HEK293 (cell line): ENCODE measurements around the gene STARD10.

Source experiments
- BCL6B ChIP-seq: fragments of 450-650 bp; formaldehyde crosslinking; IDR thresholded peaks from 2 replicates; pipeline ENCODE4 v1.5.1; 2017; ENCODE audit warnings: missing biosample characterization, missing genetic modification characterization
- KLF8 ChIP-seq: fragments of 450-650 bp; formaldehyde crosslinking; IDR thresholded peaks from 2 replicates; pipeline ENCODE4 v1.5.1; 2016; ENCODE audit warnings: missing biosample characterization, missing genetic modification characterization
- REST ChIP-seq: fragments of 450-650 bp; formaldehyde crosslinking; IDR thresholded peaks from 2 replicates; pipeline ENCODE4 v1.5.1; 2016; ENCODE audit warnings: missing biosample characterization, missing genetic modification characterization
- TCF7L2 ChIP-seq: IDR thresholded peaks from 2 replicates; pipeline ENCODE4 v1.6.1; 2011; ENCODE audit warnings: low read depth, mild to moderate bottlenecking, inconsistent platforms, low read length, moderate library complexity, borderline replicate concordance
- ZBTB48 ChIP-seq: fragments of 450-650 bp; formaldehyde crosslinking; IDR thresholded peaks from 2 replicates; pipeline ENCODE4 v1.5.1; 2016; ENCODE audit warnings: missing biosample characterization, missing genetic modification characterization
- ZNF133 ChIP-seq: fragments of 450-650 bp; formaldehyde crosslinking; IDR thresholded peaks from 2 replicates; pipeline ENCODE4 v1.5.1; 2016; ENCODE audit warnings: missing biosample characterization, missing genetic modification characterization
- ZNF138 ChIP-seq: fragments of 450-650 bp; formaldehyde crosslinking; IDR thresholded peaks from 2 replicates; pipeline ENCODE4 v1.5.1; 2016; ENCODE audit warnings: missing biosample characterization, missing genetic modification characterization, borderline replicate concordance
- ZNF155 ChIP-seq: fragments of 450-650 bp; formaldehyde crosslinking; IDR thresholded peaks from 2 replicates; pipeline ENCODE4 v1.5.1; 2016; ENCODE audit warnings: missing biosample characterization, missing genetic modification characterization
- ZNF311 ChIP-seq: fragments of 450-650 bp; formaldehyde crosslinking; IDR thresholded peaks from 2 replicates; pipeline ENCODE4 v1.5.1; 2017; ENCODE audit warnings: missing biosample characterization, missing genetic modification characterization, borderline replicate concordance
- ZNF324 ChIP-seq: fragments of 450-650 bp; formaldehyde crosslinking; IDR thresholded peaks from 2 replicates; pipeline ENCODE4 v1.5.1; 2016; ENCODE audit warnings: missing biosample characterization, missing genetic modification characterization
- ZNF335 ChIP-seq: fragments of 450-650 bp; formaldehyde crosslinking; conservative IDR thresholded peaks from 2 replicates; pipeline ENCODE4 v1.5.1; 2016; ENCODE audit warnings: missing biosample characterization, missing genetic modification characterization
- ZNF398 ChIP-seq: fragments of 450-650 bp; formaldehyde crosslinking; IDR thresholded peaks from 2 replicates; pipeline ENCODE4 v1.5.1; 2017; ENCODE audit warnings: missing biosample characterization, missing genetic modification characterization
- ZNF549 ChIP-seq: fragments of 450-650 bp; IDR thresholded peaks from 2 replicates; pipeline ENCODE4 v1.5.1; 2018; ENCODE audit warnings: missing biosample characterization, missing genetic modification characterization, mild to moderate bottlenecking, inconsistent platforms, moderate library complexity
- TF ChIP-seq, protein P1 (sequence below): fragments of 450-650 bp; formaldehyde crosslinking; IDR thresholded peaks from 2 replicates; pipeline ENCODE4 v1.5.1; 2016; ENCODE audit warnings: missing biosample characterization, missing genetic modification characterization

DNA sequence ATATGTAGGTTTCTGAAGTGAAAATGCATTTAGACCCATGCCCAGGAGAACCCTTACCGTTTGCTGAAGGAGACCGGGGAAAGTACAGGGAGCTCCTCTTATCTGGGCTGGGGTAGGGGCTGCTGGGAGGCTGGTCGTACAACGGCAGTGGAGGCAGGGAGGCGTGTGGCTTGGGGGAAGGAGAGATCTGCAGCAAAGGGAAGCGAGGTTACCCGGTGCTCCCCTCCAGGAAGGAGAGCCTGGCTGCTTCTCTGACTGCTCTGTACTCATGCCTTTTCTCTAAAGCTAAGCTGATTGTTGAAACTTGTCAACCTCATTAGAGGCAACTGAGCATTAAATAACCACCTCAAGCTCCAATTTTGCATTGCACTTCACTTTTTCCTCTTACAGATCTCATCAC lies 47.5 kb upstream of the STARD10 start:
- TF ChIP-seq, protein P1, sequence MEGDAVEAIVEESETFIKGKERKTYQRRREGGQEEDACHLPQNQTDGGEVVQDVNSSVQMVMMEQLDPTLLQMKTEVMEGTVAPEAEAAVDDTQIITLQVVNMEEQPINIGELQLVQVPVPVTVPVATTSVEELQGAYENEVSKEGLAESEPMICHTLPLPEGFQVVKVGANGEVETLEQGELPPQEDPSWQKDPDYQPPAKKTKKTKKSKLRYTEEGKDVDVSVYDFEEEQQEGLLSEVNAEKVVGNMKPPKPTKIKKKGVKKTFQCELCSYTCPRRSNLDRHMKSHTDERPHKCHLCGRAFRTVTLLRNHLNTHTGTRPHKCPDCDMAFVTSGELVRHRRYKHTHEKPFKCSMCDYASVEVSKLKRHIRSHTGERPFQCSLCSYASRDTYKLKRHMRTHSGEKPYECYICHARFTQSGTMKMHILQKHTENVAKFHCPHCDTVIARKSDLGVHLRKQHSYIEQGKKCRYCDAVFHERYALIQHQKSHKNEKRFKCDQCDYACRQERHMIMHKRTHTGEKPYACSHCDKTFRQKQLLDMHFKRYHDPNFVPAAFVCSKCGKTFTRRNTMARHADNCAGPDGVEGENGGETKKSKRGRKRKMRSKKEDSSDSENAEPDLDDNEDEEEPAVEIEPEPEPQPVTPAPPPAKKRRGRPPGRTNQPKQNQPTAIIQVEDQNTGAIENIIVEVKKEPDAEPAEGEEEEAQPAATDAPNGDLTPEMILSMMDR (tag by site-specific recombination) = no peak
- TF ChIP-seq KLF8 = no peak
- no peak for TF ChIP-seq ZNF311 (tag by site-specific recombination)
- no peak for TF ChIP-seq ZNF133 (tag by site-specific recombination)
- TF ChIP-seq ZNF324 (tag by site-specific recombination) = no peak
- TF ChIP-seq ZBTB48 (tag by site-specific recombination) = no peak
- no peak for TF ChIP-seq ZNF549
- no peak for TF ChIP-seq ZNF335 (tag by site-specific recombination)
- no peak for TF ChIP-seq REST (tag by site-specific recombination)
- no peak for TF ChIP-seq TCF7L2
- TF ChIP-seq ZNF398 = no peak
- TF ChIP-seq ZNF155 = no peak
- no peak for TF ChIP-seq BCL6B (tag by site-specific recombination)
- TF ChIP-seq ZNF138 = no peak
